ENCODE data around the gene PLXND1.
"Not testable (repeated sequence)": the region's sequence is repeated elsewhere in the genome, so short reads cannot be mapped to it uniquely, and the experiment has no call there.

Gene PLXND1

GRCh38 chr3:129519896-129520715, 86.4 kb downstream of the PLXND1 start:
- FAIRE-seq, result no peak
- no peak for DNase-seq (ENCODE audit: extremely low spot score, insufficient read length, low read depth)

GRCh38 chr3:129519449-129519848, 87.0 kb downstream of the PLXND1 start:
- DNase-seq (ENCODE audit: extremely low spot score, insufficient read length, low read depth) (no peak), FAIRE-seq (no peak)

- FAIRE-seq, result no peak
These were observed 87.9 kb downstream of the PLXND1 start for GRCh38 chr3:129518581-129518980.

GRCh38 chr3:129518038-129518561, 88.4 kb downstream of the PLXND1 start:
- DNase-seq (ENCODE audit: extremely low spot score, insufficient read length, low read depth) (no peak), FAIRE-seq (no peak)

More at GRCh38 chr3:129518581-129518980, 87.9 kb downstream of the PLXND1 start:
- DNase-seq (ENCODE audit: extremely low spot score, insufficient read length, low read depth), result no peak

GRCh38 chr3:129517516-129517915, 89.0 kb downstream of the PLXND1 start:
- DNase-seq (ENCODE audit: extremely low spot score, insufficient read length, low read depth) (no peak), FAIRE-seq (no peak)

- not testable (repeated sequence) for FAIRE-seq; DNase-seq (ENCODE audit: extremely low spot score, insufficient read length, low read depth)
These were observed 90.5 kb downstream of the PLXND1 start for GRCh38 chr3:129515821-129516432.

GRCh38 chr3:129515108-129515820, 91.2 kb downstream of the PLXND1 start:
- not testable (repeated sequence) for DNase-seq (ENCODE audit: extremely low spot score, insufficient read length, low read depth); FAIRE-seq

GRCh38 chr3:129514563-129514962, 91.9 kb downstream of the PLXND1 start:
- FAIRE-seq (no peak), DNase-seq (ENCODE audit: extremely low spot score, insufficient read length, low read depth) (no peak)

- FAIRE-seq, result no peak
- no peak for DNase-seq (ENCODE audit: extremely low spot score, insufficient read length, low read depth)
These were observed 92.4 kb downstream of the PLXND1 start for GRCh38 chr3:129514110-129514509.

GRCh38 chr3:129513705-129514104, 92.8 kb downstream of the PLXND1 start:
- FAIRE-seq, result no peak
- DNase-seq (ENCODE audit: extremely low spot score, insufficient read length, low read depth), result no peak

GRCh38 chr3:129512595-129512994, 93.9 kb downstream of the PLXND1 start:
- FAIRE-seq, result no peak

GRCh38 chr3:129507181-129507831, 99.2 kb downstream of the PLXND1 start:
- FAIRE-seq (no peak), DNase-seq (ENCODE audit: extremely low spot score, insufficient read length, low read depth) (no peak)

More at GRCh38 chr3:129512595-129512994, 93.9 kb downstream of the PLXND1 start:
- no peak for DNase-seq (ENCODE audit: extremely low spot score, insufficient read length, low read depth)

GRCh38 chr3:129506231-129506742, 100.2 kb downstream of the PLXND1 start:
- FAIRE-seq (no peak), DNase-seq (ENCODE audit: extremely low spot score, insufficient read length, low read depth) (no peak)

GRCh38 chr3:129505341-129505740, 101.1 kb downstream of the PLXND1 start:
- DNase-seq (ENCODE audit: extremely low spot score, insufficient read length, low read depth) (no peak), FAIRE-seq (no peak)
